ENCODE data around the gene RABL2B. TPM values are rescaled to one million over a fixed set of nuclear protein-coding genes. Genes with fewer than 3 reads are reported as not detected.

Gene RABL2B
- total RNA-seq, 1 experiment from 2014 or later: 36.7 TPM

- TF ChIP-seq ZBTB33 (IDR thresholded peaks at IDR 0.05; ENCODE audit: extremely low read depth, insufficient replicate concordance, low read length): no peak
These were observed 51.4 kb downstream of the RABL2B start (continued) for GRCh38 chr22:50731811-50732624.

DNA sequence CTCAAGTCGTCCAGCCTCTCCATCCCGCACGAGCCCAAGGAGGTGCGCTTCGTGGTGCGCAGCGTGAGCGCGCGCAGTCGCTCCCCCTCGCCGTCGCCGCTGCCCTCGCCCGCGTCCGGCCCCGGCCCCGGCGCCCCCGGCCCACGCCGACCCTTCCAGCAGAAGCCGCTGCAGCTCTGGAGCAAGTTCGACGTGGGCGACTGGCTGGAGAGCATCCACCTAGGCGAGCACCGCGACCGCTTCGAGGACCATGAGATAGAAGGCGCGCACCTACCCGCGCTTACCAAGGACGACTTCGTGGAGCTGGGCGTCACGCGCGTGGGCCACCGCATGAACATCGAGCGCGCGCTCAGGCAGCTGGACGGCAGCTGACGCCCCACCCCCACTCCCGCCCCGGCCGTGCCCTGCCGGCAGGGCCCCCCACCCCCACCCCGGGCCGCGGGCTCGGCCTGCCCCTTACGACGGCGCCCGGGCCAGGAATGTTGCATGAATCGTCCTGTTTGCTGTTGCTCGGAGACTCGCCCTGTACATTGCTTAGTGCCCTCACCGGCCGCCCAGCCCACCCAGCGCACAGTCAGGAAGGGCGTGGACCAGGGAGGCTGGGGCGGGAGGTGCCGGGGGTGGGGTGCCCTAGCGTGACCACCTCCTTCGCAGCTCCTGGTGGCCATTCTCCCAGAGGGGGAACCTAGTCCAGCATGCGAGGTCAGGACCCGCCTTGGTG, 52.3 kb downstream of the RABL2B start:
- Histone ChIP-seq H3K36me3 (ENCODE audit: control insufficient read depth in 1 of 2, insufficient read depth in 2 of 2, low read length in 2 of 2) (peaks cover 0 to under 1% of the 10 kb centered on the region in 2 experiments; a peak in 2 of 4 replicates), H3K27ac (ENCODE audit: low read depth, low read length) (no peak overlapping the region), H3K4me2 (ENCODE audit: low read length) (no peak overlapping the region), H3K9me2 (ENCODE audit: insufficient read depth) (no peaks in the 10 kb centered on the region), H4K20me1 (ENCODE audit: insufficient read depth) (no peaks in the 10 kb centered on the region), H3K4me1 (ENCODE audit: control insufficient read depth in 1 of 2, insufficient read depth in 2 of 2, low read length in 2 of 2) (peaks cover 0 to 12% of the 10 kb centered on the region in 2 experiments; a peak in 2 of 4 replicates), H3K79me2 (ENCODE audit: insufficient read depth, low read length) (no peaks in the 10 kb centered on the region), H3K27me3 (ENCODE audit: insufficient read depth, low read length) (no peaks in the 10 kb centered on the region), H3K9me3 (ENCODE audit: control insufficient read depth in 1 of 2, insufficient read depth in 1 of 2, low read depth in 1 of 2, low read length in 2 of 2) (no peaks in the 10 kb centered on the region), H2AFZ (ENCODE audit: low read depth, low read length, poor library complexity, severe bottlenecking) (no peak overlapping the region), H3K9ac (ENCODE audit: low read length) (no peak overlapping the region; the same call in 1 of the 2 replicates), H3K4me3 (replicated peaks in 1 of 2; ENCODE audit: low read depth in 1 of 2, low read length in 2 of 2) (no peak overlapping the region)
- ChIA-PET RAD21 (ENCODE audit: low non-redundant PET in 1 of 2, low total read pairs in 2 of 2, uncharacterized antibody in 2 of 2, unreplicated experiment in 2 of 2) (interaction anchor here in 1 of 2 experiments (0.7 kb wide), 1 partner anchor 105 kb away, joined by 7 read pairs; no protein-coding TSS in a partner anchor), CTCF (no interaction called here), POLR2A (no interaction called here)
- no TSS peak for BruUV-seq (replicated peaks)
- DNase-seq (ENCODE audit: low read depth, low spot score) (no peak), ATAC-seq (no peak)
- intact Hi-C loops (cut with micrococcal nuclease): no loop called here
- TF ChIP-seq POLR2A (IDR thresholded peaks at IDR 0.05; ENCODE audit: borderline replicate concordance, extremely low read depth, insufficient read depth, insufficient read length) (no peak), POLR2AphosphoS5 (IDR thresholded peaks at IDR 0.05; ENCODE audit: low read depth, low read length) (no peak), SP1 (IDR thresholded peaks at IDR 0.05; ENCODE audit: low read depth) (no peak), CTCF (IDR thresholded peaks at IDR 0.05 in 2 of 3, conservative IDR thresholded peaks at IDR 0.05 in 1 of 3; ENCODE audit: borderline replicate concordance in 1 of 3, insufficient read depth in 1 of 3, low read depth in 2 of 3, low read length in 2 of 3) (no peak), ZFX (IDR thresholded peaks at IDR 0.05) (no peak), YY1 (IDR thresholded peaks at IDR 0.05; ENCODE audit: extremely low read depth, insufficient replicate concordance, low read depth, low read length) (no peak), ZNF274 (IDR thresholded peaks at IDR 0.05; ENCODE audit: low read depth, low read length) (no peak), ZBTB33 (IDR thresholded peaks at IDR 0.05; ENCODE audit: extremely low read depth, insufficient replicate concordance, low read length) (no peak), FOSL1 (IDR thresholded peaks at IDR 0.05; ENCODE audit: low read depth) (no peak), EZH2phosphoT487 (IDR thresholded peaks at IDR 0.05; ENCODE audit: borderline replicate concordance) (no peak), RAD21 (IDR thresholded peaks at IDR 0.05; ENCODE audit: low read depth) (no peak), EGR1 (IDR thresholded peaks at IDR 0.05; ENCODE audit: low read depth) (no peak), CEBPB (IDR thresholded peaks at IDR 0.05; ENCODE audit: low read depth) (no peak), SIN3A (IDR thresholded peaks at IDR 0.05; ENCODE audit: low read depth) (no peak), CBX3 (IDR thresholded peaks at IDR 0.05; ENCODE audit: low read depth) (no peak)
- TF ChIP-seq, protein P1, sequence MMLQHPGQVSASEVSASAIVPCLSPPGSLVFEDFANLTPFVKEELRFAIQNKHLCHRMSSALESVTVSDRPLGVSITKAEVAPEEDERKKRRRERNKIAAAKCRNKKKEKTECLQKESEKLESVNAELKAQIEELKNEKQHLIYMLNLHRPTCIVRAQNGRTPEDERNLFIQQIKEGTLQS (IDR thresholded peaks at IDR 0.05): no peak
- TF ChIP-seq, protein P2, sequence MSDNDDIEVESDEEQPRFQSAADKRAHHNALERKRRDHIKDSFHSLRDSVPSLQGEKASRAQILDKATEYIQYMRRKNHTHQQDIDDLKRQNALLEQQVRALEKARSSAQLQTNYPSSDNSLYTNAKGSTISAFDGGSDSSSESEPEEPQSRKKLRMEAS (IDR thresholded peaks at IDR 0.05): no peak
